Brain microvascular endothelial cell (primary cell): ENCODE measurements around the gene ATG2B.

Source experiments
- DNase-seq: peaks from one replicate; pipeline ENCODE4 v3.0.0-alpha.2; 2020
- H3K27ac ChIP-seq: fragments of 250-450 bp; sonication (Bioruptor Pico); 2 replicates; pipeline ENCODE4 v1.5.1; 2020; ENCODE audit warnings: mild to moderate bottlenecking, moderate library complexity
- H3K27me3 ChIP-seq: fragments of 250-450 bp; sonication (Bioruptor Pico); replicated peaks from 2 replicates; pipeline ENCODE4 v1.5.1; 2020; ENCODE audit warnings: mild to moderate bottlenecking
- H3K36me3 ChIP-seq: fragments of 250-450 bp; sonication (Bioruptor Pico); replicated peaks from 2 replicates; pipeline ENCODE4 v1.5.1; 2020; ENCODE audit warnings: mild to moderate bottlenecking
- H3K4me3 ChIP-seq: 2 replicates; pipeline ENCODE4 v1.5.1; 2011; ENCODE audit warnings: low read depth, mild to moderate bottlenecking, control low read depth, low read length, moderate library complexity
- CTCF ChIP-seq: IDR thresholded peaks from 2 replicates; pipeline ENCODE4 v1.5.1; 2011; ENCODE audit warnings: low read depth, mild to moderate bottlenecking, moderate library complexity, low read length, control low read depth, inconsistent platforms; ENCODE audit errors: missing control alignments
- in situ Hi-C: cut with HindIII; loops from 2 replicates; pipeline ENCODE4 v1.10.0; 2017; ENCODE audit warnings: low sequenced_read_pairs, low pct_ligation_motif_present

Gene ATG2B

GRCh38 chr14:96394047-96394815 lies 31.1 kb upstream of the ATG2B start:
- no peak for DNase-seq
- Histone ChIP-seq H3K4me3 (no peak overlapping the region), H3K36me3 (no peaks in the 10 kb centered on the region), H3K27me3 (no peaks in the 10 kb centered on the region), H3K27ac (no peak overlapping the region)
- in situ Hi-C loops: no loop called here
- TF ChIP-seq CTCF: no peak

- no peak for TF ChIP-seq CTCF
- Histone ChIP-seq H3K36me3 (no peaks in the 10 kb centered on the region), H3K27ac (no peak overlapping the region), H3K4me3 (no peak overlapping the region), H3K27me3 (no peaks in the 10 kb centered on the region)
- no peak for DNase-seq
- in situ Hi-C loops: no loop called here
Observed at GRCh38 chr14:96393071-96393691, 30.0 kb upstream of the ATG2B start.

- H3K27ac ChIP-seq: peak overlapping the region; percentile 32
- TF ChIP-seq CTCF: no peak
Observed at GRCh38 chr14:96391293-96392118, 28.4 kb upstream of the ATG2B start.

GRCh38 chr14:96390965-96391292 lies 27.8 kb upstream of the ATG2B start:
- no peak for DNase-seq
- H3K27me3 ChIP-seq: no peaks in the 10 kb centered on the region

More at GRCh38 chr14:96391293-96392118, 28.4 kb upstream of the ATG2B start:
- H3K4me3 ChIP-seq: peak overlapping the region; percentile 81
- peak; percentile 90 for DNase-seq
- no peaks in the 10 kb centered on the region for H3K36me3 ChIP-seq
- in situ Hi-C loops: no loop called here
- no peaks in the 10 kb centered on the region for H3K27me3 ChIP-seq

GRCh38 chr14:96385385-96385784 lies 22.2 kb upstream of the ATG2B start:
- no peak for TF ChIP-seq CTCF
- DNase-seq: no peak
- no peak overlapping the region for H3K27ac ChIP-seq
- H3K36me3 ChIP-seq: peaks cover 3% of the 10 kb centered on the region
- no peaks in the 10 kb centered on the region for H3K27me3 ChIP-seq
- in situ Hi-C loops: no loop called here
- H3K4me3 ChIP-seq: no peak overlapping the region

More at GRCh38 chr14:96390965-96391292, 27.8 kb upstream of the ATG2B start:
- in situ Hi-C loops: no loop called here
- Histone ChIP-seq H3K4me3 (peak overlapping the region; percentile 81), H3K36me3 (no peaks in the 10 kb centered on the region), H3K27ac (no peak overlapping the region)
- no peak for TF ChIP-seq CTCF
